Cardiac muscle cell (in vitro differentiated cells and primary cell): ENCODE measurements around the gene P4HA2. TPM values are rescaled to one million over a fixed set of nuclear protein-coding genes. Genes with fewer than 3 reads are reported as not detected.

Experiments used
- DNase-seq, 2 donors: peaks; one replicate each; pipeline versions ENCODE4 v3.0.0 to v3.0.0-alpha.2; 2010 to 2017; ENCODE audit warnings: low read depth in 1 of 2, low spot score in 1 of 2
- H3K27ac ChIP-seq: fragments of 200-600 bp; sonication (generic); 2 replicates; pipeline ENCODE4 v1.5.1; 2016
- H3K27me3 ChIP-seq: fragments of 200-600 bp; sonication (generic); 2 replicates; pipeline ENCODE4 v1.6.0; 2016; ENCODE audit warnings: control low read depth
- H3K36me3 ChIP-seq: fragments of 200-600 bp; sonication (generic); 2 replicates; pipeline ENCODE4 v1.5.1; 2016; ENCODE audit warnings: control low read depth
- H3K4me1 ChIP-seq: fragments of 200-600 bp; sonication (generic); 2 replicates; pipeline ENCODE4 v1.8.1; 2017; ENCODE audit warnings: low read depth, mild to moderate bottlenecking, mixed run types
- H3K4me3 ChIP-seq: fragments of 200-600 bp; sonication (generic); 2 replicates; pipeline ENCODE4 v1.5.1; 2016; ENCODE audit warnings: mild to moderate bottlenecking
- H3K9me3 ChIP-seq: fragments of 200-600 bp; sonication (generic); 2 replicates; pipeline ENCODE4 v1.5.1; 2017; ENCODE audit warnings: low read depth, mild to moderate bottlenecking, control low read depth
- polyA plus RNA-seq: library from polyadenylated mRNA; unstranded; fragments of >200 nt; fragmentation: Nextera tagmentation; extraction: Ambion mirVana; gene quantifications from 2 replicates; pipeline ENCODE4 v1.2.1, GENCODE V29; 2016
- total RNA-seq: library from RNA; depleted of rRNA; stranded (reverse); fragments of >200 nt; gene quantifications from 2 replicates; pipeline ENCODE4 v1.2.3, GENCODE V29; 2016
- TF ChIP-seq, protein P1 (sequence below): IDR thresholded peaks from 2 replicates; pipeline ENCODE4 v1.5.1; 2012; ENCODE audit warnings: low read depth, mild to moderate bottlenecking, low read length

P4HA2 gene
- total and polyA plus RNA-seq, 2 experiments from 2014 or later, result 41.0 to 65.5 TPM

DNA sequence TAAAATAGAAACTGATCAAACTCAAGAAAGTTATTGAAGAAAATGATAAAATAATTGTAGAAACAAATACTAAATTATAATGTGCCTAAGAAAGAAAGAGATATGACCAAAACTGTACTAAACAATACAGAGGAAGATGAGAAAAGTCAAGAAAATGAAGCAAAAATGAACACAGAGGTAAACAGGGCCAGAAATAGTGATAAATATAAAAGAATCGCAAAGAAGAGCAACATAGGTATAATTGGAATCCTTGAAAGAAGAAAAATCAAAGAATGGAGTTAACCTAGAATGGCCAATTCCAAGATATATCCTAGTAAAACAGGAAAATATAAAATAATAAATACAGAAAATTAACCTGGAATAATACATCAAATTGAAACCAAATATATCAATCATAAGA, 84.5 kb downstream of the P4HA2 start:
- no peaks in the 10 kb centered on the region for H3K36me3 ChIP-seq
- no peak overlapping the region for H3K4me3 ChIP-seq
- DNase-seq, result no peak
- TF ChIP-seq, protein P1, sequence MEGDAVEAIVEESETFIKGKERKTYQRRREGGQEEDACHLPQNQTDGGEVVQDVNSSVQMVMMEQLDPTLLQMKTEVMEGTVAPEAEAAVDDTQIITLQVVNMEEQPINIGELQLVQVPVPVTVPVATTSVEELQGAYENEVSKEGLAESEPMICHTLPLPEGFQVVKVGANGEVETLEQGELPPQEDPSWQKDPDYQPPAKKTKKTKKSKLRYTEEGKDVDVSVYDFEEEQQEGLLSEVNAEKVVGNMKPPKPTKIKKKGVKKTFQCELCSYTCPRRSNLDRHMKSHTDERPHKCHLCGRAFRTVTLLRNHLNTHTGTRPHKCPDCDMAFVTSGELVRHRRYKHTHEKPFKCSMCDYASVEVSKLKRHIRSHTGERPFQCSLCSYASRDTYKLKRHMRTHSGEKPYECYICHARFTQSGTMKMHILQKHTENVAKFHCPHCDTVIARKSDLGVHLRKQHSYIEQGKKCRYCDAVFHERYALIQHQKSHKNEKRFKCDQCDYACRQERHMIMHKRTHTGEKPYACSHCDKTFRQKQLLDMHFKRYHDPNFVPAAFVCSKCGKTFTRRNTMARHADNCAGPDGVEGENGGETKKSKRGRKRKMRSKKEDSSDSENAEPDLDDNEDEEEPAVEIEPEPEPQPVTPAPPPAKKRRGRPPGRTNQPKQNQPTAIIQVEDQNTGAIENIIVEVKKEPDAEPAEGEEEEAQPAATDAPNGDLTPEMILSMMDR, result no peak
- no peaks in the 10 kb centered on the region for H3K4me1 ChIP-seq
- no peaks in the 10 kb centered on the region for H3K27me3 ChIP-seq
- H3K9me3 ChIP-seq, result no peaks in the 10 kb centered on the region
- H3K27ac ChIP-seq, result no peak overlapping the region

DNA sequence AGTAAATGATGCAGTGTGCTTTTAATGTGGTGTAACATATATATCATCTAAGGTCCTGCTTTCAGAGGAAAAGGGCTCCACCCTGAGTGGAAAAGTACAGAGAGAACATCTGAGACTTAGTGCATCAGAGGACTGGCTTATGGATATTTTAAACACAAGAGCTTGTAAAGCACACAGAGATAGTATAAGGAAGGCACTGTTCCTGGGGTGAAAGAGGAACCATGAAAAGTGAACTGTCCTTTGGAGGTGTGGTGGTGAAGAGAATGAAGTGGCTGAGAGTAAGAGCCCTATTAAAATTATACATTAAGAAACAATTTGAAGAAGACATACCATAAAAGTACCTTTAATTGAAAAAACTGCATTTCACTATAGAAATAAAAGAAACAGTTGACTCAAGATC, 85.2 kb downstream of the P4HA2 start:
- Histone ChIP-seq H3K27ac (no peak overlapping the region), H3K4me1 (no peaks in the 10 kb centered on the region), H3K36me3 (no peaks in the 10 kb centered on the region), H3K4me3 (no peak overlapping the region), H3K27me3 (no peaks in the 10 kb centered on the region), H3K9me3 (no peaks in the 10 kb centered on the region)
- no peak for DNase-seq
- TF ChIP-seq, protein P1, result no peak

Other genes with a start within 250 kb of the P4HA2 start
- 0.18 and 0.56 TPM in 2 replicates for gene ACSL6, start 216.2 kb downstream of the P4HA2 start, total RNA-seq
- 0.48 TPM in 1 of 2 replicates, not detected in the other for gene ACSL6, start 216.2 kb downstream of the P4HA2 start, polyA plus RNA-seq
- gene IL3, start 167.2 kb downstream of the P4HA2 start, total RNA-seq, result not detected in 2 replicates
- gene IL3, start 167.2 kb downstream of the P4HA2 start, polyA plus RNA-seq, result not detected in 2 replicates
- gene CSF2, start 154.1 kb downstream of the P4HA2 start, total RNA-seq, result not detected in 2 replicates
- gene CSF2, start 154.1 kb downstream of the P4HA2 start, polyA plus RNA-seq, result not detected in 2 replicates
- gene PDLIM4, start 29.8 kb upstream of the P4HA2 start, total RNA-seq, result 22.0 and 23.1 TPM in 2 replicates
- gene PDLIM4, start 29.8 kb upstream of the P4HA2 start, polyA plus RNA-seq, result 32.7 and 59.9 TPM in 2 replicates
- 0.27 and 0.53 TPM in 2 replicates for gene SLC22A4, start 66.5 kb upstream of the P4HA2 start, total RNA-seq
- gene SLC22A4, start 66.5 kb upstream of the P4HA2 start, polyA plus RNA-seq, result 0.32 and 1.0 TPM in 2 replicates
- 6.4 and 6.5 TPM in 2 replicates for gene SLC22A5, start 141.9 kb upstream of the P4HA2 start, total RNA-seq
- gene SLC22A5, start 141.9 kb upstream of the P4HA2 start, polyA plus RNA-seq, result 3.0 and 3.6 TPM in 2 replicates